ENCODE data around the gene DGKD. TPM values are rescaled to one million over a fixed set of nuclear protein-coding genes. Genes with fewer than 3 reads are reported as not detected.
A peak's percentile ranks its signal among the peaks of the same experiment; 100 is the strongest.

DGKD gene
- total and polyA plus RNA-seq, 11 donors: 15.5 to 88.6 (median 43.0) TPM

- intact Hi-C loops (cut with DNase I): loop anchor here in 9 of 10 donors (2.0 to 10.0 kb wide), 9 partner anchors 37 to 273 kb away; partner anchors contain the start of genes DGKD (in 5 of the 9), UGT1A4 (in 1 of the 9) and UGT1A5 (in 1 of the 9)
- DNase-seq (no peak), ATAC-seq (peak in 1 of 4 donors; percentile 2)
- no peaks in the 10 kb centered on the region for H3K9me3 ChIP-seq
- peaks cover 0 to 39% (median 16%) of the 10 kb centered on the region in 12 donors for H3K4me1 ChIP-seq
- H3K27me3 ChIP-seq: no peaks in the 10 kb centered on the region
- no peak overlapping the region for H3K4me3 ChIP-seq
- peaks cover 0 to 89% (median 76%) of the 10 kb centered on the region in 9 donors for H3K36me3 ChIP-seq
- WGBS, 4 donors: 87 to 91% (median 90%) methylated on average over 24 to 26 of the region's 26 CpGs
- no peak for TF ChIP-seq CTCF (IDR thresholded peaks at IDR 0.05)
- TF ChIP-seq POLR2A (IDR thresholded peaks at IDR 0.05): no peak
- H3K27ac ChIP-seq: no peak overlapping the region
These were observed 87.1 kb downstream of the DGKD start for GRCh38 chr2:233441161-233442027.

GRCh38 chr2:233442028-233442310 lies 87.7 kb downstream of the DGKD start:
- intact Hi-C loops (cut with DNase I): loop anchor here in 9 of 10 donors (2.0 to 10.0 kb wide), 9 partner anchors 37 to 273 kb away; partner anchors contain the start of genes DGKD (in 5 of the 9), UGT1A4 (in 1 of the 9) and UGT1A5 (in 1 of the 9)
- H3K9me3 ChIP-seq: no peaks in the 10 kb centered on the region
- H3K27ac ChIP-seq: no peak overlapping the region
- DNase-seq: no peak
- peaks cover 0 to 33% (median 14%) of the 10 kb centered on the region in 12 donors for H3K4me1 ChIP-seq
- ATAC-seq: no peak
- WGBS, 4 donors: 71 to 88% (median 83%) methylated on average over 4 of the region's 4 CpGs
- peaks cover 3 to 89% (median 78%) of the 10 kb centered on the region in 9 donors for H3K36me3 ChIP-seq
- H3K27me3 ChIP-seq: no peaks in the 10 kb centered on the region
- TF ChIP-seq CTCF (IDR thresholded peaks at IDR 0.05) (no peak), POLR2A (IDR thresholded peaks at IDR 0.05) (no peak)
- no peak overlapping the region for H3K4me3 ChIP-seq

- intact Hi-C loops (cut with DNase I): loop anchor here (1.0 to 10.0 kb wide), 12 partner anchors 39 to 271 kb away; partner anchors contain the start of genes DGKD (in 6 of the 10), UGT1A4 (in 1 of the 10) and UGT1A5 (in 1 of the 10)
- H3K27ac ChIP-seq: peak overlapping the region in 1 of 12 donors; percentile 30
- 56 to 61% (median 60%) methylated on average over 18 of the region's 18 CpGs for WGBS, 4 donors
- DNase-seq (peak; percentile 74 to 85 (median 80)), ATAC-seq (peak; percentile 33 to 70 (median 53))
- peaks cover 4 to 88% (median 78%) of the 10 kb centered on the region in 9 donors for H3K36me3 ChIP-seq
- H3K4me3 ChIP-seq: no peak overlapping the region
- TF ChIP-seq POLR2A (IDR thresholded peaks at IDR 0.05) (no peak), CTCF (IDR thresholded peaks at IDR 0.05) (peak; percentile 66 to 92 (median 82))
- no peaks in the 10 kb centered on the region for H3K9me3 ChIP-seq
- no peaks in the 10 kb centered on the region for H3K27me3 ChIP-seq
- H3K4me1 ChIP-seq: peaks cover 0 to 33% (median 14%) of the 10 kb centered on the region in 12 donors
These were observed 89.4 kb downstream of the DGKD start for GRCh38 chr2:233443511-233444183.
